Measurements from ENCODE around the gene SWT1. TPM values are rescaled to one million over a fixed set of nuclear protein-coding genes. Genes with fewer than 3 reads are reported as not detected.

SWT1 gene
- total RNA-seq, 4 donors from 2014 or later = 1.9 to 6.5 (median 3.5) TPM

GRCh38 chr1:185284533-185285276 lies 127.7 kb downstream of the SWT1 start:
- TF ChIP-seq, protein P1, sequence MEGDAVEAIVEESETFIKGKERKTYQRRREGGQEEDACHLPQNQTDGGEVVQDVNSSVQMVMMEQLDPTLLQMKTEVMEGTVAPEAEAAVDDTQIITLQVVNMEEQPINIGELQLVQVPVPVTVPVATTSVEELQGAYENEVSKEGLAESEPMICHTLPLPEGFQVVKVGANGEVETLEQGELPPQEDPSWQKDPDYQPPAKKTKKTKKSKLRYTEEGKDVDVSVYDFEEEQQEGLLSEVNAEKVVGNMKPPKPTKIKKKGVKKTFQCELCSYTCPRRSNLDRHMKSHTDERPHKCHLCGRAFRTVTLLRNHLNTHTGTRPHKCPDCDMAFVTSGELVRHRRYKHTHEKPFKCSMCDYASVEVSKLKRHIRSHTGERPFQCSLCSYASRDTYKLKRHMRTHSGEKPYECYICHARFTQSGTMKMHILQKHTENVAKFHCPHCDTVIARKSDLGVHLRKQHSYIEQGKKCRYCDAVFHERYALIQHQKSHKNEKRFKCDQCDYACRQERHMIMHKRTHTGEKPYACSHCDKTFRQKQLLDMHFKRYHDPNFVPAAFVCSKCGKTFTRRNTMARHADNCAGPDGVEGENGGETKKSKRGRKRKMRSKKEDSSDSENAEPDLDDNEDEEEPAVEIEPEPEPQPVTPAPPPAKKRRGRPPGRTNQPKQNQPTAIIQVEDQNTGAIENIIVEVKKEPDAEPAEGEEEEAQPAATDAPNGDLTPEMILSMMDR (IDR thresholded peaks at IDR 0.05) = no peak
- no peak for TF ChIP-seq POLR2A (IDR thresholded peaks at IDR 0.05)
- intact Hi-C loops (cut with DNase I) = no loop called here
- WGBS, 2 donors = 57 to 68% methylated on average over 2 of the region's 2 CpGs
- no peaks in the 10 kb centered on the region for H3K27me3 ChIP-seq
- no peaks in the 10 kb centered on the region for H3K4me1 ChIP-seq
- no peak overlapping the region for H3K27ac ChIP-seq
- H3K4me3 ChIP-seq = no peak overlapping the region
- no peaks in the 10 kb centered on the region for H3K9me3 ChIP-seq
- no peak for DNase-seq
- peaks cover 0 to 9% (median 0%) of the 10 kb centered on the region in 3 donors for H3K36me3 ChIP-seq

GRCh38 chr1:185287451-185287850 lies 130.5 kb downstream of the SWT1 start:
- no peaks in the 10 kb centered on the region for H3K36me3 ChIP-seq
- no peaks in the 10 kb centered on the region for H3K9me3 ChIP-seq
- H3K27ac ChIP-seq = no peak overlapping the region
- no peak overlapping the region for H3K4me3 ChIP-seq
- H3K27me3 ChIP-seq = no peaks in the 10 kb centered on the region
- no peak for TF ChIP-seq POLR2A (IDR thresholded peaks at IDR 0.05)
- TF ChIP-seq, protein P1 (IDR thresholded peaks at IDR 0.05) = no peak
- H3K4me1 ChIP-seq = no peaks in the 10 kb centered on the region
- intact Hi-C loops (cut with DNase I) = no loop called here
- 90 to 92% methylated on average over 2 of the region's 2 CpGs for WGBS, 2 donors
- no peak for DNase-seq

DNA sequence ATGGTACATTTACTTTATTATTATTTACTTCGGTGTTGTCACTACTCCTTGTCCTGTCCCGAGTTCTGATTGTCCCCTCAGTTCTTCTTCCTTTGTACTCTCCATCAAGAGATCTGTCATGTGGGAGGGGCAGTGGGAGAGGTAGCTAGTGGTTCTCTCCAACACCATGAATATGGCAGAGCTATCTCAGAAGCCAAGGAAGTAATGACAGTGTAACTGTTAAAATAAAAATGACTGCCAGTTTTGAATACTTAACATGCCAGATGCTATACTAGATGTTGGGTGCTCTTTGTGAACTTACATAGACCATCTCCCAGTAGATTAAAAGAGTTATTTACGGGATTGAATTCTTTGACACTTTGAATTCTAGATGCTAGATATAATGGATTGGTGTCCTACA lies 131.5 kb downstream of the SWT1 start:
- DNase-seq = no peak
- Histone ChIP-seq H3K9me3 (no peaks in the 10 kb centered on the region), H3K27ac (no peak overlapping the region), H3K27me3 (no peaks in the 10 kb centered on the region), H3K36me3 (no peaks in the 10 kb centered on the region), H3K4me1 (no peaks in the 10 kb centered on the region), H3K4me3 (no peak overlapping the region)
- intact Hi-C loops (cut with DNase I) = no loop called here
- WGBS, 2 donors = 80 to 100% methylated on average over 3 of the region's 3 CpGs
- TF ChIP-seq POLR2A (IDR thresholded peaks at IDR 0.05) = no peak
- TF ChIP-seq, protein P1 (IDR thresholded peaks at IDR 0.05) = no peak

DNA sequence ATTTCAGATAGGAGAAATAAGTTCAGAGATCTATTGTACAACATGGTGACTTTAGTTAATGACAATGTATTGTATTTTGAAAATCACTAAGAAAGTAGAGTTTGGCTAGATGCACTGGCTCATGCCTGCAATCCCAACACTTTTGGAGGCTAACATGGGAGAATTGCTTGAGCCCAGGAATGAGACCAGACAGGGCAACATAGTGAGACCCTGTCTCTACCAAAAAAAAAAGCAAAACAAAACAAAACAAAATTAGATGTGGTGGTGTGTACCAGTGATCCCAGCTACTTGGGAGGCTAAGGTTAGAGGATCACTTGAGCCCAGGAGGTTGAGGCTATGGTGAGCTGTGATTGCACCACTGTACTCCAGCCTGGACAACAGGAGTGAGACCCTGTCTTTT lies 132.9 kb downstream of the SWT1 start:
- no peaks in the 10 kb centered on the region for H3K4me1 ChIP-seq
- TF ChIP-seq POLR2A (IDR thresholded peaks at IDR 0.05) = no peak
- TF ChIP-seq, protein P1 (IDR thresholded peaks at IDR 0.05) = no peak
- DNase-seq = no peak
- H3K27me3 ChIP-seq = no peaks in the 10 kb centered on the region
- H3K9me3 ChIP-seq = no peaks in the 10 kb centered on the region
- no peak overlapping the region for H3K4me3 ChIP-seq
- H3K27ac ChIP-seq = no peak overlapping the region
- intact Hi-C loops (cut with DNase I) = loop anchor here (10.0 kb wide), 1 partner anchor 385 kb away; no protein-coding TSS in a partner anchor
- peaks cover 0 to 6% (median 0%) of the 10 kb centered on the region in 3 donors for H3K36me3 ChIP-seq

- intact Hi-C loops (cut with DNase I) = loop anchor here (10.0 kb wide), 1 partner anchor 384 kb away; no protein-coding TSS in a partner anchor
- Histone ChIP-seq H3K9me3 (no peaks in the 10 kb centered on the region), H3K4me3 (no peak overlapping the region), H3K36me3 (peaks cover 0 to 19% (median 0%) of the 10 kb centered on the region in 3 donors), H3K27me3 (no peaks in the 10 kb centered on the region), H3K27ac (no peak overlapping the region), H3K4me1 (no peaks in the 10 kb centered on the region)
- TF ChIP-seq, protein P1 (IDR thresholded peaks at IDR 0.05) = no peak
- TF ChIP-seq POLR2A (IDR thresholded peaks at IDR 0.05) = no peak
- DNase-seq = no peak
- 79 to 82% methylated on average over 1 of the region's 1 CpG for WGBS, 2 donors
Observed at GRCh38 chr1:185291159-185291558, 134.2 kb downstream of the SWT1 start.
